Tibial nerve (tissue), 4 donors: ENCODE measurements around the gene CEP104. TPM values are rescaled to one million over a fixed set of nuclear protein-coding genes. Genes with fewer than 3 reads are reported as not detected.

ENCODE experiments used
- DNase-seq, 2 donors: peaks; one replicate each; pipeline ENCODE4 v3.0.0-alpha.2; 2019; ENCODE audit warnings: low spot score in 2 of 2
- H3K27ac ChIP-seq, 4 donors: fragments of 200-600 bp; sonication (generic) in 3 of 4; one replicate each; pipeline ENCODE4 v1.5.1; 2017 to 2019; ENCODE audit warnings: mild to moderate bottlenecking in 1 of 4
- H3K27me3 ChIP-seq, 2 donors: fragments of 200-600 bp; sonication (generic) in 1 of 2; one replicate each; pipeline versions ENCODE4 v1.5.1 to v1.6.0; 2017 to 2019
- H3K36me3 ChIP-seq, 3 donors: fragments of 200-600 bp; sonication (generic); one replicate each; pipeline ENCODE4 v1.5.1; 2018 to 2019
- H3K4me1 ChIP-seq, 4 donors: fragments of 200-600 bp; sonication (generic) in 3 of 4; one replicate each; pipeline ENCODE4 v1.5.1; 2017 to 2019
- H3K4me3 ChIP-seq, 4 donors: fragments of 200-600 bp; sonication (generic) in 3 of 4; one replicate each; pipeline ENCODE4 v1.5.1; 2017 to 2019; ENCODE audit warnings: mild to moderate bottlenecking in 1 of 4, moderate library complexity in 1 of 4
- H3K9me3 ChIP-seq, 4 donors: fragments of 200-600 bp; sonication (generic) in 3 of 4; one replicate each; pipeline ENCODE4 v1.5.1; 2017 to 2019
- CTCF ChIP-seq, 5 experiments: fragments of 200-600 bp in 3 of 5; fragments of 450-650 bp in 2 of 5; sonication (generic) in 3 of 5; IDR thresholded peaks; one replicate each; pipeline ENCODE4 v1.5.1; 2016 to 2019; ENCODE audit warnings: antibody characterized with exemption in 5 of 5, mild to moderate bottlenecking in 3 of 5, moderate library complexity in 2 of 5
- EP300 ChIP-seq, 2 donors: sonication (generic); formaldehyde crosslinking; IDR thresholded peaks; one replicate each; pipeline ENCODE4 v1.6.1; 2017; ENCODE audit warnings: antibody characterized with exemption in 2 of 2, mild to moderate bottlenecking in 1 of 2
- POLR2A ChIP-seq, 2 donors: fragments of 450-650 bp; IDR thresholded peaks; one replicate each; pipeline ENCODE4 v1.6.1; 2017; ENCODE audit warnings: antibody characterized with exemption in 2 of 2, mild to moderate bottlenecking in 2 of 2, moderate library complexity in 2 of 2
- WGBS, 2 donors: methylation state at CpG; one replicate each; pipeline ENCODE4 v1.1.5; 2018; 5-methylcytosine and 5-hydroxymethylcytosine counted together
- total RNA-seq, 4 donors: library from RNA; depleted of rRNA; stranded (reverse); fragments of >200 nt; gene quantifications; one replicate each; pipeline ENCODE4 v1.1.0, GENCODE V29; 2016

CEP104 gene
- total RNA-seq, 4 donors from 2014 or later, result 41.5 to 68.6 (median 48.0) TPM

GRCh38 chr1:3904843-3905185 is 47.8 kb upstream of the CEP104 start:
- Histone ChIP-seq H3K27ac (no peak overlapping the region), H3K36me3 (no peaks in the 10 kb centered on the region), H3K4me1 (peaks cover 0 to 4% (median 2%) of the 10 kb centered on the region in 4 donors), H3K9me3 (no peaks in the 10 kb centered on the region), H3K27me3 (peaks cover 0 to 2% of the 10 kb centered on the region in 2 donors), H3K4me3 (no peak overlapping the region)
- TF ChIP-seq POLR2A (IDR thresholded peaks at IDR 0.05) (no peak), CTCF (IDR thresholded peaks at IDR 0.05) (no peak), EP300 (IDR thresholded peaks at IDR 0.05) (no peak)
- no peak for DNase-seq
- 73 to 87% methylated on average over 4 of the region's 4 CpGs for WGBS, 2 donors

GRCh38 chr1:3904006-3904842 is 47.2 kb upstream of the CEP104 start:
- Histone ChIP-seq H3K27ac (no peak overlapping the region), H3K9me3 (no peaks in the 10 kb centered on the region), H3K36me3 (no peaks in the 10 kb centered on the region), H3K4me1 (peaks cover 0 to 9% (median 2%) of the 10 kb centered on the region in 4 donors), H3K27me3 (no peaks in the 10 kb centered on the region), H3K4me3 (no peak overlapping the region)
- no peak for DNase-seq
- 75 to 78% methylated on average over 23 to 24 of the region's 24 CpGs for WGBS, 2 donors
- TF ChIP-seq EP300 (IDR thresholded peaks at IDR 0.05) (no peak), CTCF (IDR thresholded peaks at IDR 0.05) (no peak), POLR2A (IDR thresholded peaks at IDR 0.05) (no peak)

- Histone ChIP-seq H3K4me1 (peaks cover 0 to 16% (median 2%) of the 10 kb centered on the region in 4 donors), H3K36me3 (no peaks in the 10 kb centered on the region), H3K27me3 (no peaks in the 10 kb centered on the region), H3K27ac (no peak overlapping the region), H3K4me3 (no peak overlapping the region), H3K9me3 (peaks cover 0 to 2% (median 0%) of the 10 kb centered on the region in 4 donors)
- TF ChIP-seq EP300 (IDR thresholded peaks at IDR 0.05) (no peak), CTCF (IDR thresholded peaks at IDR 0.05) (no peak), POLR2A (IDR thresholded peaks at IDR 0.05) (no peak)
- no peak for DNase-seq
- 76 to 78% methylated on average over 16 of the region's 16 CpGs for WGBS, 2 donors
These were observed 46.4 kb upstream of the CEP104 start for GRCh38 chr1:3903141-3904005.

- H3K4me3 ChIP-seq, result no peak overlapping the region
- no peak overlapping the region for H3K27ac ChIP-seq
- H3K27me3 ChIP-seq, result no peaks in the 10 kb centered on the region
- peaks cover 0 to 9% (median 0%) of the 10 kb centered on the region in 4 donors for H3K9me3 ChIP-seq
- no peak for DNase-seq
- H3K36me3 ChIP-seq, result peaks cover 0 to 4% (median 0%) of the 10 kb centered on the region in 3 donors
- WGBS, 2 donors, result 69 to 70% methylated on average over 10 of the region's 10 CpGs
- TF ChIP-seq CTCF (IDR thresholded peaks at IDR 0.05) (no peak), POLR2A (IDR thresholded peaks at IDR 0.05) (no peak), EP300 (IDR thresholded peaks at IDR 0.05) (no peak)
- peaks cover 0 to 16% (median 2%) of the 10 kb centered on the region in 4 donors for H3K4me1 ChIP-seq
These were observed 45.6 kb upstream of the CEP104 start for GRCh38 chr1:3902571-3903091.
